ENCODE results near the gene ABI1. TPM values are rescaled to one million over a fixed set of nuclear protein-coding genes. Genes with fewer than 3 reads are reported as not detected.
"Not testable (repeated sequence)": the region's sequence is repeated elsewhere in the genome, so short reads cannot be mapped to it uniquely, and the experiment has no call there.

The ABI1 gene
- polyA plus RNA-seq, 1 donor: 50.1 TPM

- WGBS (ENCODE audit: insufficient coverage, low lambda C conversion rate): no CpG with 5 or more reads among the region's 2 CpGs
- no peaks in the 10 kb centered on the region for H3K27me3 ChIP-seq (ENCODE audit: control insufficient read depth, insufficient read depth, low read length)
- no peak overlapping the region for H3K27ac ChIP-seq (ENCODE audit: low read length)
Measured at GRCh38 chr10:26792758-26793495, 67.8 kb downstream of the ABI1 start.

GRCh38 chr10:26790221-26790995 is 70.3 kb downstream of the ABI1 start:
- WGBS (ENCODE audit: insufficient coverage, low lambda C conversion rate): 100% methylated on average over 2 of the region's 4 CpGs
- no peak for DNase-seq
- Histone ChIP-seq H3K4me3 (ENCODE audit: low read length) (no peak overlapping the region), H3K36me3 (ENCODE audit: control insufficient read depth, insufficient read depth, low read length) (no peaks in the 10 kb centered on the region), H3K4me1 (ENCODE audit: control insufficient read depth, insufficient read depth, low read length) (no peaks in the 10 kb centered on the region), H3K9me3 (ENCODE audit: control insufficient read depth, low read depth, low read length) (peaks cover 6% of the 10 kb centered on the region), H3K27ac (ENCODE audit: low read length) (no peak overlapping the region), H3K27me3 (ENCODE audit: control insufficient read depth, insufficient read depth, low read length) (no peaks in the 10 kb centered on the region)

More at GRCh38 chr10:26792758-26793495, 67.8 kb downstream of the ABI1 start:
- Histone ChIP-seq H3K4me1 (ENCODE audit: control insufficient read depth, insufficient read depth, low read length) (peaks cover 4% of the 10 kb centered on the region), H3K4me3 (ENCODE audit: low read length) (no peak overlapping the region), H3K9me3 (ENCODE audit: control insufficient read depth, low read depth, low read length) (peaks cover 8% of the 10 kb centered on the region), H3K36me3 (ENCODE audit: control insufficient read depth, insufficient read depth, low read length) (no peaks in the 10 kb centered on the region)
- DNase-seq: no peak

GRCh38 chr10:26789779-26790178 is 71.0 kb downstream of the ABI1 start:
- not testable (repeated sequence) for H3K27ac ChIP-seq (ENCODE audit: low read length); H3K27me3 ChIP-seq (ENCODE audit: control insufficient read depth, insufficient read depth, low read length); H3K36me3 ChIP-seq (ENCODE audit: control insufficient read depth, insufficient read depth, low read length); DNase-seq; H3K4me3 ChIP-seq (ENCODE audit: low read length); H3K9me3 ChIP-seq (ENCODE audit: control insufficient read depth, low read depth, low read length); H3K4me1 ChIP-seq (ENCODE audit: control insufficient read depth, insufficient read depth, low read length)
- WGBS (ENCODE audit: insufficient coverage, low lambda C conversion rate): no CpG with 5 or more reads among the region's 2 CpGs

- Histone ChIP-seq H3K27me3 (ENCODE audit: control insufficient read depth, insufficient read depth, low read length) (no peaks in the 10 kb centered on the region), H3K4me3 (ENCODE audit: low read length) (no peak overlapping the region), H3K9me3 (ENCODE audit: control insufficient read depth, low read depth, low read length) (no peaks in the 10 kb centered on the region), H3K4me1 (ENCODE audit: control insufficient read depth, insufficient read depth, low read length) (no peaks in the 10 kb centered on the region), H3K27ac (ENCODE audit: low read length) (no peak overlapping the region), H3K36me3 (ENCODE audit: control insufficient read depth, insufficient read depth, low read length) (no peaks in the 10 kb centered on the region)
- WGBS (ENCODE audit: insufficient coverage, low lambda C conversion rate): 100% methylated on average over 2 of the region's 3 CpGs
- no peak for DNase-seq
Measured at GRCh38 chr10:26787362-26787761, 73.4 kb downstream of the ABI1 start.

GRCh38 chr10:26781797-26782196 is 79.0 kb downstream of the ABI1 start:
- Histone ChIP-seq H3K36me3 (ENCODE audit: control insufficient read depth, insufficient read depth, low read length) (no peaks in the 10 kb centered on the region), H3K27ac (ENCODE audit: low read length) (no peak overlapping the region), H3K27me3 (ENCODE audit: control insufficient read depth, insufficient read depth, low read length) (no peaks in the 10 kb centered on the region), H3K9me3 (ENCODE audit: control insufficient read depth, low read depth, low read length) (no peaks in the 10 kb centered on the region), H3K4me3 (ENCODE audit: low read length) (no peak overlapping the region), H3K4me1 (ENCODE audit: control insufficient read depth, insufficient read depth, low read length) (no peaks in the 10 kb centered on the region)
- DNase-seq: no peak
- no CpG with 5 or more reads among the region's 2 CpGs for WGBS (ENCODE audit: insufficient coverage, low lambda C conversion rate)

GRCh38 chr10:26780793-26781601 is 79.8 kb downstream of the ABI1 start:
- no CpG with 5 or more reads among the region's 4 CpGs for WGBS (ENCODE audit: insufficient coverage, low lambda C conversion rate)
- Histone ChIP-seq H3K9me3 (ENCODE audit: control insufficient read depth, low read depth, low read length) (no peaks in the 10 kb centered on the region), H3K27ac (ENCODE audit: low read length) (no peak overlapping the region), H3K4me3 (ENCODE audit: low read length) (no peak overlapping the region), H3K27me3 (ENCODE audit: control insufficient read depth, insufficient read depth, low read length) (no peaks in the 10 kb centered on the region), H3K4me1 (ENCODE audit: control insufficient read depth, insufficient read depth, low read length) (no peaks in the 10 kb centered on the region), H3K36me3 (ENCODE audit: control insufficient read depth, insufficient read depth, low read length) (no peaks in the 10 kb centered on the region)
- DNase-seq: no peak

GRCh38 chr10:26780106-26780792 is 80.5 kb downstream of the ABI1 start:
- H3K36me3 ChIP-seq (ENCODE audit: control insufficient read depth, insufficient read depth, low read length): no peaks in the 10 kb centered on the region
- no peak for DNase-seq
- H3K4me1 ChIP-seq (ENCODE audit: control insufficient read depth, insufficient read depth, low read length): no peaks in the 10 kb centered on the region
- no peak overlapping the region for H3K4me3 ChIP-seq (ENCODE audit: low read length)
- H3K27ac ChIP-seq (ENCODE audit: low read length): no peak overlapping the region
- no peaks in the 10 kb centered on the region for H3K27me3 ChIP-seq (ENCODE audit: control insufficient read depth, insufficient read depth, low read length)
- no CpG with 5 or more reads among the region's 8 CpGs for WGBS (ENCODE audit: insufficient coverage, low lambda C conversion rate)
- no peaks in the 10 kb centered on the region for H3K9me3 ChIP-seq (ENCODE audit: control insufficient read depth, low read depth, low read length)

GRCh38 chr10:26779176-26779860 is 81.4 kb downstream of the ABI1 start:
- Histone ChIP-seq H3K27ac (ENCODE audit: low read length) (peak overlapping the region; percentile 9), H3K9me3 (ENCODE audit: control insufficient read depth, low read depth, low read length) (no peaks in the 10 kb centered on the region), H3K4me1 (ENCODE audit: control insufficient read depth, insufficient read depth, low read length) (no peaks in the 10 kb centered on the region), H3K4me3 (ENCODE audit: low read length) (no peak overlapping the region), H3K36me3 (ENCODE audit: control insufficient read depth, insufficient read depth, low read length) (no peaks in the 10 kb centered on the region), H3K27me3 (ENCODE audit: control insufficient read depth, insufficient read depth, low read length) (no peaks in the 10 kb centered on the region)
- peak; percentile 8 to 32 for DNase-seq
- WGBS (ENCODE audit: insufficient coverage, low lambda C conversion rate): 40% methylated on average over 1 of the region's 4 CpGs

GRCh38 chr10:26777686-26778085 is 83.1 kb downstream of the ABI1 start:
- WGBS (ENCODE audit: insufficient coverage, low lambda C conversion rate): no CpG with 5 or more reads among the region's 2 CpGs
- DNase-seq: no peak
- no peak overlapping the region for H3K4me3 ChIP-seq (ENCODE audit: low read length)

More at GRCh38 chr10:26777686-26778085, 83.1 kb downstream of the ABI1 start:
- Histone ChIP-seq H3K27me3 (ENCODE audit: control insufficient read depth, insufficient read depth, low read length) (no peaks in the 10 kb centered on the region), H3K36me3 (ENCODE audit: control insufficient read depth, insufficient read depth, low read length) (no peaks in the 10 kb centered on the region), H3K27ac (ENCODE audit: low read length) (no peak overlapping the region), H3K4me1 (ENCODE audit: control insufficient read depth, insufficient read depth, low read length) (no peaks in the 10 kb centered on the region), H3K9me3 (ENCODE audit: control insufficient read depth, low read depth, low read length) (no peaks in the 10 kb centered on the region)

Data from large intestine (tissue), 3 donors.